Cerebellar cortex (tissue), 1 donor: ENCODE data around the gene EID3.
"Not testable (repeated sequence)": the region's sequence is repeated elsewhere in the genome, so short reads cannot be mapped to it uniquely, and the experiment has no call there.

Experiments
- DNase-seq: peaks from one replicate; pipeline ENCODE4 v3.0.0-alpha.2; 2015; ENCODE audit warnings: low spot score

Gene EID3

GRCh38 chr12:104290320-104290719 is 13.2 kb upstream of the EID3 start:
- no peak for DNase-seq

- no peak for DNase-seq
Observed at GRCh38 chr12:104290855-104291254, 12.7 kb upstream of the EID3 start.

- DNase-seq, result no peak
Observed at GRCh38 chr12:104291867-104292524, 11.5 kb upstream of the EID3 start.

- DNase-seq, result no peak
Observed at GRCh38 chr12:104292872-104293794, 10.4 kb upstream of the EID3 start.

- not testable (repeated sequence) for DNase-seq
Observed at GRCh38 chr12:104294158-104294859, 9.2 kb upstream of the EID3 start.

- no peak for DNase-seq
Observed at GRCh38 chr12:104294927-104295668, 8.4 kb upstream of the EID3 start.

GRCh38 chr12:104295954-104296353 is 7.6 kb upstream of the EID3 start:
- no peak for DNase-seq

- DNase-seq, result no peak
Observed at GRCh38 chr12:104296718-104297117, 6.8 kb upstream of the EID3 start.

GRCh38 chr12:104297477-104298113 is 5.9 kb upstream of the EID3 start:
- DNase-seq, result no peak

- no peak for DNase-seq
Observed at GRCh38 chr12:104299842-104300481, 3.6 kb upstream of the EID3 start.

GRCh38 chr12:104304261-104305009 is 896 bp downstream of the EID3 start:
- no peak for DNase-seq

- DNase-seq, result no peak
Observed at GRCh38 chr12:104305349-104305748, 1.8 kb downstream of the EID3 start.

GRCh38 chr12:104306376-104306775 is 2.8 kb downstream of the EID3 start:
- no peak for DNase-seq

GRCh38 chr12:104306943-104307654 is 3.6 kb downstream of the EID3 start:
- DNase-seq, result no peak

- DNase-seq, result no peak
Observed at GRCh38 chr12:104307655-104308000, 4.1 kb downstream of the EID3 start.

- DNase-seq, result no peak
Observed at GRCh38 chr12:104309446-104309993, 6.0 kb downstream of the EID3 start.

GRCh38 chr12:104310751-104311633 is 7.5 kb downstream of the EID3 start:
- DNase-seq, result no peak

- no peak for DNase-seq
Observed at GRCh38 chr12:104312202-104312601, 8.7 kb downstream of the EID3 start.
